GM21528 (cell line): ENCODE results near the gene MYL10.
"Not testable (repeated sequence)": the region's sequence is repeated elsewhere in the genome, so short reads cannot be mapped to it uniquely, and the experiment has no call there.

Source experiments
- ATAC-seq: cut with Tn5 transposase; IDR thresholded peaks from one replicate; pipeline ENCODE4 v1.9.1; 2021; ENCODE audit warnings: mild to moderate bottlenecking, moderate library complexity; ENCODE audit not compliant: unreplicated experiment, low FRiP score

MYL10 gene

GRCh38 chr7:101620991-101621390 is 8.1 kb downstream of the MYL10 start:
- ATAC-seq: no peak

- no peak for ATAC-seq
Measured at GRCh38 chr7:101620395-101620794, 8.7 kb downstream of the MYL10 start.

- no peak for ATAC-seq
Measured at GRCh38 chr7:101618916-101619315, 10.2 kb downstream of the MYL10 start.

GRCh38 chr7:101618207-101618839 is 10.8 kb downstream of the MYL10 start:
- no peak for ATAC-seq

- ATAC-seq: no peak
Measured at GRCh38 chr7:101617451-101618206, 11.5 kb downstream of the MYL10 start.

- no peak for ATAC-seq
Measured at GRCh38 chr7:101615446-101615845, 13.7 kb downstream of the MYL10 start.

- ATAC-seq: no peak
Measured at GRCh38 chr7:101614939-101615302, 14.2 kb downstream of the MYL10 start.

GRCh38 chr7:101614098-101614938 is 14.8 kb downstream of the MYL10 start:
- no peak for ATAC-seq

GRCh38 chr7:101612885-101613515 is 16.1 kb downstream of the MYL10 start:
- no peak for ATAC-seq

- ATAC-seq: no peak
Measured at GRCh38 chr7:101608772-101609713, 20.1 kb downstream of the MYL10 start.

GRCh38 chr7:101606498-101606923 is 22.6 kb downstream of the MYL10 start:
- no peak for ATAC-seq

GRCh38 chr7:101605611-101606497 is 23.2 kb downstream of the MYL10 start:
- ATAC-seq: no peak

GRCh38 chr7:101604934-101605332 is 24.2 kb downstream of the MYL10 start:
- ATAC-seq: not testable (repeated sequence)

GRCh38 chr7:101604331-101604933 is 24.7 kb downstream of the MYL10 start:
- no peak for ATAC-seq

GRCh38 chr7:101602484-101603241 is 26.4 kb downstream of the MYL10 start:
- no peak for ATAC-seq

- ATAC-seq: no peak
Measured at GRCh38 chr7:101602082-101602481, 27.0 kb downstream of the MYL10 start.

- ATAC-seq: no peak
Measured at GRCh38 chr7:101599787-101600186, 29.3 kb downstream of the MYL10 start.
